Fibroblast of skin of right biceps (primary cell): ENCODE results near the gene ZNF487.
"Not testable (repeated sequence)": the region's sequence is repeated elsewhere in the genome, so short reads cannot be mapped to it uniquely, and the experiment has no call there.

Source experiments
- DNase-seq: peaks from one replicate; pipeline ENCODE4 v3.0.0-alpha.2; 2013

Gene ZNF487

DNA sequence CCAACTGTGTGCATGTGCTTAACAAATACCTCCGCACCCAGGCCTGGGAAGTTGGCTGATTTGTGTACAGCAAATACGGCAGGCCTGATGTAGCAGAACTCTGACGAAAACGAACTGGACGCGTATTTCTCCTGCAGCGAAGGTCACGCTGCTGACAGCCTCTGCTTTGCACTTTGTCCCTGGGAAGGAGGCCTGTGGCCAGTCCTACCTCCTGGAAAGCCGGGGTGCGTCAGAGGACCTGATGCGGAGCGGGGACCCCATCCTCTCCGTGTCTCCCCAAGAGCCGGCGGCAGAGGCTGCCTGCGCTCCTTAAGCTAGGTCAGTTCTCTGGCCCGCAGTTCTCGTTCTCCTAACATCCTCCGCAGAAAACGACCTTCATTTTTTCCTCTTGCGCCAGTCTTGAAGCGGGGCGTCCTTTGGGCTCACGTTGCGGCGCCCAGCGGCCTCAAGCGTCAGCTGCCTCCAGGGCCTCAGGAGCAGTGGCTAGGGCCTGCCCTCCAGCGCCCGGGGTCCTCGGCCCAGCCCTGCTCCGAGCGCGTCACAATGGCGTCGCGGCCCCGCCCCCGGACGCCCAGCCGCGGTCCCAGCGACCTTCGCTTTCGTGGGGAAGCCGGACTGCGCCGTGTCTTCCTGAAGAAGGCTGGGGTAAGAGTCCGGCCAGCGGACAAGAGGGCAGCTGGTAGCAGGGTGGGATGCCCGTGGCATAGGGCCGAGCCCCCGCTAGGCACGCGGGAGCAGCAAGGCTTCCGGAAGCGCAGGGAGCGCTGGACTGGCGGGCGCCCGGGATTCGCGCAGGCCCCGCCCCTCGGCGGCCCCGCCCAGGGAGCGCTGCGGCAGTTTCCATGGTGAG lies at the start of gene ZNF487:
TSS of gene ZNF487 (plus strand) at position 821 of the 850 bp plus-strand sequence. CDS start 38,703 bp downstream, outside the sequence.
- peak; percentile 85 for DNase-seq

DNA sequence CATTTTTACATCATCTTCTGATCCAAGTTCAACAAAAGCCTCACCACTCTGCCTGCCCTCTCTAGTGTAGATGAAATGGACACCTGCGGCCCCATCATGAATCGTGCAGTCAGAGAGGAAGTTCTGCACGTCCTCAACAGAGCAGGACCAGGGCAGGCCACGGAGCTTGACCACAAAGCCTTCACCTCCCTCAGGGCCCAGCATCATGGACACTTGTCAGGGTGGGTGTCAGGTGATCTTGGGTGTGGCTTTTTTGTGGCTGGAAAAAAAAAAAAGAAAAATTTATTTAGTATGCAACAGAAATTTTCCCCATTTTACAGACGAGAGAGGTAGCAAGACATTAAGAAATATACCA lies 49.3 kb upstream of the ZNF487 start:
- DNase-seq = no peak

DNA sequence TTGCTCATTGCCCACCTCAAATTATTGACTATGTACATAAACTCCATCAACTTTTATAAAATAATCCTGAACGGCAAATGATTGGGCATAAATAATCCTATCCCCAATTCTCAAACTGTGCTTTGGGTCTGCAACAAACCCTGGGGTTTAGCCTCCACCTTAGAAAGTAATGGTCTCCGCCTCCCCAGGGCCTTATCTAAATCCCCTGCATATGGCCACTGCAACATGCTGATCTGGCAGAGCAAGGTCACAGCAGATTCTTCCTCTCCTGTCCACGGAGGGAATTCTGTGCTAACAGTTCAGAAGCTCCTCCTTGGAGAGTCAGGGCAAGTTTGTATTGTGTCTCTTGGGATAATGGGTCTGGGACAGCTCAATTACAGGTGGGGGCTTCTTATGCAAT lies 47.0 kb upstream of the ZNF487 start:
- DNase-seq = no peak

DNA sequence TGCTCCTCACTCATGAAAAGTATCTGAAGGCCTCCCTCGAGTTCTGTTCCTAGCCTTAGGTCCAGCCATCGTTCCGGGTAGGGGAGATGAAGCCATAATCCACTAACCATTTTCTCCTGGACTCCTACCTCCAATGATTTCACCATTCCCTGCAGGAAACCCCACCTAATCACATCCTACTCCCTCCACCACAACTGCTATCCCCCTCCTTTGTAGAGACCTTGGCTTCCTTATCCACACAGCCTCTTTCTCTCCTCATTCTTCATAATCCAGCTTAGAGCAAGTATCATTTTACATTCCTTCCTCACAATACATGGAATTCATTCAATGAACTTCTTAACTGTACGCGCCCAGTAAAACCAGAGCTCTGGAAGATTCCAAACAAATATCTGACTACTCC lies 46.6 kb upstream of the ZNF487 start:
- DNase-seq = no peak

DNA sequence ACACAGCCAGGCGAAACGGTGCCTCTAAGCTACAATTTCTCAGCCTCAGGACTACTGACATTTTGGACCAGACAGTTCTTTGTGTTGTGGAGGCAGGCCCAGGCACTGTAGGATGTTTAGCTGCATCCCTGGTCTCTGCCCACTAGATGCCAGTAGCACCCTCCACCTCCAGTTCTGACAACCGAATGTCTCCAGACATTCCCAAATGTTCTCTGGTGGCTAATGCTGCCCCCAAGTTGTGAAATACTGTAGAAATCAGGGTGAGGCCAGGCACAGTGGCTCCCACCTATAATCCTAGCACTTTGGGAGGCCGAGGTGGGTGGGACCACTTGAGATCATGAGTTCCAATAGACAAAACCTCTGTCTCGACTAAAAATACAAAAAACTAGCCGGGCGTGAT lies 46.2 kb upstream of the ZNF487 start:
- peak; percentile 47 for DNase-seq

DNA sequence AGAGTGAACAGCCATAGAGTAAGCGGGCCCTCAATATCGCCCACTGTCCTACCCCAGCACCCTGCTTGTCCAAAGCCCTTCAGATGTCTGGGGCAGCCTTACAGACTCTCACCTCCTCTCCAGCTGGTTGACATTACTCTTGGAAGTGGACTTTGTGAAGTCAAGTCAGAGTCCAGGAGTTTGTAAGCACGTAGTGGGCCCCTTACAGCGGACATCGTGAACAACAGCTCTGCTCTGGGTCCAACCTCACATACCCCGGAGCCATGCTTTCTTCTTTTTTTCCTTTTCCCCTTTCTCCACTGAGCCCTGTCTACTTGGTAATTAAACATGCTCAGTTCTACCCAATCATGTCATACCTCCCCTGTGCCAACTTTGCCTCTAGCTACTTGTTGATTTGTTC lies 45.4 kb upstream of the ZNF487 start:
- no peak for DNase-seq

DNA sequence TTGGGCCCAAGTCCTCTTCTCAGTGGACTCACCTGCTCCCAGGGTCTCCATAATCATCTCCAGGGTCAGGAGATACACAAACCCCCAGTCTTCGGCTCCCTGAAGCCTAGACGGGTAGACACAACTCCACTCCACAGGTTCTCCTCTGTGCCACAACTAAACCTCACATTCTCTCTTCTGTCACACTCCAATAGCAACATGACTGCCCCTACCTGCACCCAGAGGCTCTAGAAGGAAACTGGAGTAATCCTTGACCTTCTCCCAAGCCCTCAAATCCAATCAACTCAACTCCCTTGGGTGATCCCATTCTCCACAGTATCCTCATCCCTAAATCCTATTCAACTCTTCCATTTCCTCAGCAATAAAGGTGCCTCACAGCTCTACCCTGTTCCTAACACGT lies 44.2 kb upstream of the ZNF487 start:
- no peak for DNase-seq

DNA sequence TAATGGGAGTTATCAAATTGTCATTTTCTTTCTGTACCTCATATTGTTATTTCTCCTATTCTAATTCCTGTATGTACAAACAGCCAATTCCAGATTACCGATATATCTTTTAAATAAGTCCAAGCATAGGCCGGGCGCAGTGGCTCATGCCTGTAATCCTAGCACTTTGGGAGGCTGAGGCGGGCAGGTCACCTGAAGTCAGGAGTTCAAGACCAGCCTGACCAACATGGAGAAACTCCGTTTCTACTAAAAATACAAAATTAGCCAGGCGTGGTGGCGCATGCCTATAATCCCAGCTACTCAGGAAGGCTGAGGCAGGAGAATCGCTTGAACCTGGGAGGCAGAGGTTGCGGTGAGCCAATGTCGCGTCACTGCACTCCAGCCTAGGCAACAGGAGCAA lies 43.7 kb upstream of the ZNF487 start:
- not testable (repeated sequence) for DNase-seq

DNA sequence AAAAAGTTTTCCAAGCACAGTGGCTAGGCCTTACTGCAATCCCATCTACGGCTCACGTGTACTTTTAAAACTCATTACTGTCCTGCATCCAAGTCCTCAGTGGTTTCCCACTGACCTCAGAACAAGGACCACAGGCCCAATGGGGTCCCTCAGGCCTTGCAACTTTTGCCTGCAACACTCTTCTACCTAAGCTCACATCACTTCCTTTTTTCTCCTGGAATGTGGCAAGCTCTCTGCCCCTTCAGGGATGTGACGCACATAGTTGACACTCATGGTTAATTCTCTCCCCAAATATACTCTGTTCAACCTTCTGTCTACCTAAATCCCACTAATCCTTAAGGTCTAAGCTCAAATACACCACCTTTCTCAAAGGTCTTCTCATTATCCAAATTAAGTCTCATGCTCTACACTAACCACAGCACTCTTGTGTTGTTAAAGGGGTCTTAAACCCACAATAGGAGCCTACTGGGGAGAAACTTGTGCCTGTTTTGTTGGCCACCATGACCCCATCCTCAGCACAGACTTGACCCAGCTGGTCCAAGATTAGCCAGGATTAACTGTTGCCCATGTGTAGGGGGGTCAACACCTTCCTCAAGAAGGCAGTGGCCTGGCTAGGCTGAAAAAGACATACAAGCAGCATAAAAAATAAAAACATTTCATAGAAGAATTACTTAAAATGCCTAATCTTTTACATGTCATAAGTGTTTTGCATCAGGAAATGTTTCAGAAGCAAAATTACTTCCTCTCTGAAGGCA lies 43.1 kb upstream of the ZNF487 start:
- DNase-seq = no peak

DNA sequence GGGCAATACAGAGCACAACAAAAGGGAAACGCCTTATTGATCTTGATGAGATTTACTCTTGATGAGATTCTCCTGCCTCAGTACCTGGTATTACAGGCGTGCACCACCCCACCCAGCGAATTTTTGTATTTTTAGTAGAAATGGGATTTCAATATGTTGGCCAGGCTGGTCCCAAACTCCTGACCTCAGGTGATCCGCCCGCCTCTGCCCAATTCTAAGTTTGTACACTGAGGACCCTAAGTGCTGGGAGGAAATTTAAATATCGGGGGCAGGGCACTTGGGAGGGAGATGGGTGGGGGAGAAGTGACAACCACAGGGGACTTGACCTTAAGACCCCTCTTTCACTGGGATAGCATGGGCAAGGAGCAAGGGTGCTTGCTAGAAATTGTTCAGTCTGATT lies 42.0 kb upstream of the ZNF487 start:
- DNase-seq = no peak

DNA sequence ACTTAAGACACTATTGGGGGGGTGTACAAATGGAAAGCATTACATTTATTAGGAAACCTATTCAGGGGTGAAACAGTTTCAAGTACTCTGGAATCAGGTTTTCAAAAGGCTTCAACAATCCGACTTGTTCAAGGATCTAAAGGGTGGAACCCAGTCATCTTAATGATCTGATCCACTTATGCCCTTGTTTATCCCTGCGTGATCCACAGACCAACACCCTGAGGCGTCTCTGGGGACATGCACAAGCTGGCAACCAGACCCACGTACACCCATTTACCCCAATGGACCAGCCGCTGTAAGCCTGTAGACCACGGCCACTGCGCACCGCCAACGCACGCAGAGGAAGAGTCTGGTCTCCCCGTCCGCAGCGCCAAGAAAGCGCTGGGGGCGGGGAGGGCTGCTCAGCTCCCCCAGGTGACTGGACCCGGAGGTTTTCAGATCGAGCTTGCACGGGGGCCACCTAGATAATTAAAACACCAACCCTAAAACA lies 41.3 kb upstream of the ZNF487 start:
- DNase-seq = no peak

DNA sequence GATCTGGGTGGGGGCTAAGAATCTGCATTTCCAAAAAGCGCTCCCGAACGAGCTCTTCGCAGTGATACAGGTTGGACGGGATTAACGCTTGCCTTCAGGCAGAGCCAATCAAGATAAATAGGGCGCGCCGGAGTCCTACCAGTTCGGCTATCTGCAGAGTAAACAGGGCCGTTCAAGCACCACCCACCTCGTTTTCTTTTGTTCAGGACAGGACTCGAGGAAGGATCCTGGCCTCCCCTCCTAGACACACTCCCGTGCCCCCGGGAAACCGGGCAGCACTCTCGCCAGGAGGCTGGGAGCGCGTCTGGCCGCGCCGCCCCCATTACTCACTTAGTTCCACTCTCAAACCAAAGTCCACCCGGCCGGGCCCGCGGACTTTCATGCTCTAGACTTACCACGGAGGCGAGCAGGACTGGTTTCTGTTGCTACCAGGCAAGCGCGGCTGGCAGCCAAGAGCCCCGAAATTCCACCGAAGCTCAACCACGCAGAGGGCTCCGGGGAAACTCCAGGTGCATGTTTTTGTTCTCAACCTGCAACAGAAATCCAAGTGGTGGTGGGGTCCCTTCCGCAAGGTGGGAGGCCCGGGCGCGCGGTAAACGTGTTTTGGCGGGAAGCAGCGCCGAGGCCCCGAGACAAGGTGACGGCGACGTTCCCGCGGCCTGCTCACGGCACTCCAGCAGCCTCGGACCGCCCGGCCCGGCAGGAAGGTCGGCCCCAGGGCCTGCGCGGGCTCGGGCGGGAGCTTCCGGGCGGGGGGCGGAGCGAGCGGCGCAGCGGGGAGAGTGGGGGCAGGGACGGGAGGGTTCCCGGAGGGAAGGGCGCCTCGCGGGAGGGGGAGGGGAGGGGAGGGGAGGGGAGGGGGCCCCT lies 40.6 kb upstream of the ZNF487 start:
- peak; percentile 75 for DNase-seq

DNA sequence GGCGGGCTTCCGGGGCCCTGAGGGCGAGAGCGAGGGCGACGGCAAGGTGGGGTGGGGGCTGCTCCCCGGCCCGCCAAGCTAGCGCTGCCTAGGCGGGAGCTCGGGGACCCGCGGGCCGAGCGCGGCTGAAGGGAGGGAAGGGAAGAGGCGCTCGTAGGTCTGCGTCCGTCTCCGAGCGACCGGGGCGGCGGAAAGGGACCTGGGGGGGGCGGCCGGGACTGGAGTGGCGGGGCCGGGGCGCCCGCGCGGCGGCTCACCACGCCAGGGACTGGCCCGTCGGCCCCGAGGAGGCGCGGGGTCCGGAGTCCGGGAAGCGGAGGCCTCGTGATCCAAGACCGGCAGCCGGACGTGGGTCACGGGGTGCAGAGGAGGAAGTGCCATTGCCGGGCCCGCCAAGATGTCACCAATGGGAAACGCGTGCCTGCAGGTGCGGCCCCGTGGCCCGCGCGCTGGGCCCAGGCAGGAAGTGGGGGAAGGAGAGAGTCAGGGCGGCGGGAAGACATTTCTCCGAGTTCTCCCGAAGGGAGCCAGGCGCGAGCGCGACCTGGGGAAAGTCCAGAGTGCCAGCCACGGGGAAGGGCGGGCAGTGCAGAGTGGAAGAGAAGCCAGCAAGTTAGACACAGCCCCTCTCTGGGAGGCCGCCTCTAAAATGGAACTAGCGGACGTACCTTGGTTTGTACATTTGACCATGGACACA lies 39.8 kb upstream of the ZNF487 start:
- DNase-seq = peak; percentile 83

DNA sequence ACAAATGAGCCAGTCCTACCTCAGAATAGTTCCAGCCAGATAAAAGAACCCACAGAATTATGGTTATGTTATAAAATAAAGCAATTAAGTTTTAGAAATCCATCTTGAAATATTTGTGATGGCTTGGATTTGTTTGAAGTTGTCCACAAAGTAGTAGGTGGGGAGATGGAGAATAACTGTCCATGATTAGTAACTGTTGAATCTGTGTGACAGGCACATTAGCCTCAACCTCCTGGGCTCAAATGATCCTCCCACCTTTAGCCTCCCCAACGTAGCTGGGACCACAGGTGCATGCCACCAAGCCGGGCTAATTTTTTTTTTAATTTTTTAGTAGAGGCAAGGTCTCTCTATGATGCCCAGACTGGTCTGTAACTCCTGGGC lies 38.0 kb upstream of the ZNF487 start:
- no peak for DNase-seq

DNA sequence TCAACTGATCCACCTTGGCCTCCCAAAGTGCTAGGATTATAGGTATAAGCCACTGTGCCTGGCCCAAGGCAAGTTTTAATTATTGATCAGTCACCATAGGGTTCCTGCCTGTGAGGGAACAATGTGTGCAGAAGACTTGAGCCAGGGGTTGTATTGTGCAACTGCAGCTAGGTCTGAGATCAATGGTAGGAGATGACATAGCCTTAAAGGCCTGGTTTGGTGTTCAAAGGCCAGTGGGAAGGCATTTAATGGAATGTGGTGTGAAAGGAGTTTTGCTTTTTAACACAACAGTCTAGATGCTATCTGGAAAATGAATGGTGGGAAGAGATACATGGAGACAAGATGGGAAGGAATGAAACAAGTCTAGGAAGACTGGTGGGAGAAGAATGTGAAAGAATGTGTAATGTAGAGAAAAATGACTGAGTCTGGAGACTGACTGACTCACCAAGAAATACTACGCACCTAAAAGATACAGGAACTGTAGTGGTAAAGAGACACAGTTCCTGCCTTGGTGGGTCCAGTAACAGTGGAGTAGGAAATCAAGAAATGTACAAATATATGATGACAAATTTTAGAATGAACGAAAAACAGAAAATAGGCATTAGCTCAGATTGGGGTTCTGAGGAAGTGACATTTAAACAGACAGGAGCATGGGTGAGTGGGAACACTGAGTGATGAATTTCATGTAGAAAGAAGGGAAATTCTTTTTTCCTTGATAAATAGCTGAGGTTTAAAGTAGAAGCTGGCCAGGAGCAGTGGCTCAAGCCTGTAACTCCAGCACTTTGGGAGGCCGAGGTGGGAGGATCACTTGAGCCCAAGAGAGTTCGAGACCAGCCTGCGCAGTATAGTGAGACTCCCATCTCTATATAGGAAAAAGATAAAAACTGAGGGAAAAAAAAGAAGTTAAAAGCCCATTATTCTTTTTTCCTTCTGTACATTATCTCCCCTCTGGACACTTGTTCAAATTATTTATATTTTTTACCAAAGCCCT lies 37.3 kb upstream of the ZNF487 start:
- DNase-seq = peak; percentile 75

DNA sequence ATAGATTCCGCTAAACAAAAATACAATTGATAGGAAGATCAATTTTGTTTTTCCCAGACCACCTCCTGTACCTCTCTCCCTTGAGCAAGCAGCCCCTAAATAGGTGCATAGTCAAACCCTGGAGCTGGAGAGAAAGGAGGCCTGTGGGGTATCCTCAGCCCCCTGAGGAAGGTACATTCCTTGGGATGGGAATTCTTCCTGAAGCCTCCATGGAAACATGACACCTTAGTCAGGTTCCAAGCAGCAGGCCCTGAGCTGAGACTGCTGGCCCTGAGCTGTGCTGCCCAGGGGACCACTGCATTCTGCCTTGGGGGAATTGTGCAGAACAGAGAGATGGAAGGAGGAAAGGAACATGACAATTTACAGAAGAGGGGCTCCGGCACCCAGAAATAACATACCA lies 35.3 kb upstream of the ZNF487 start:
- DNase-seq = no peak

DNA sequence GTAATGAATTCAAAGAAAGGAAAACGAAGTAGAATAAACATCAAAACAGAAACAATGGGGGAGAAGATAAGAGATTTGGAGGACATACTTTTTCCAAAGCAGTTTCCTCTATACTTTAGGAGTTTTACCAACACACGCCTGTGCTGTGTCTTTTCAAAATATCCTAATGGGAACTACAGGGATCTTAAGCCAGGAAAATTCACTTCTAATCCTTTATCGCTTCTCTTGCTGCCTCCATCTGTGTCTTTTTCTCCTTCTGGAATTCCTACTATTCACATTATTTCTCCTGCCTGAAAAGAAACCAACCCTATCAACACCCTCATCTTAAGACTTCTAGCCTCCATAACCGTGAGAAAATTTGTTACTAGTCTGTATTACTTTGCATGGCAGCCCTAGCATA lies 34.7 kb upstream of the ZNF487 start:
- no peak for DNase-seq

DNA sequence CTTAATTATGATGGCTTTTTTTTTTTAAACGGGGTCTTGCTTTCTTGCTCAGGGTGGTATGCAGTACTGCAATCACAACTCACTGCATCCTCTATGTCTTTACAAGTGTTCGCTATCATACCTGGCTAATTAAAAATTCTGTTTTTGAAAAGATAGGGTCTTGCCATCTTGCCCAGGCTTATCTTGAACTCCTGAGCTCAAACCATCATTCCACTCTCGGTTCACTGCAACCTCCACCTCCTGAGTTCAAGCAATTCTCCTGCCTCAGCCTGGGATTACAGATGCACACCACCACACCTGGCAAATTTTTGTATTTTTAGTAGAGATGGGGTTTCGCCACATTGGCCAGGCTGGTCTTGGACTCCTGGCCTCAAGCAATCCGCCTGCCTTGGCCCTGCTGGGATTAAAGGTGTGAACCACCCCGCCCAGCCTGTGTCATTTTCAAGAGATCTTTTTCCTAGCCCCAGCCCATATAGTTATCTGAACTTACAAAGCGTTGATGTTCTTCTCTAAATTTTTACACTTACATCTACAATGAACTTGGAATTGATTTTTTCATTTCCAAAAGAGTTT lies 33.9 kb upstream of the ZNF487 start:
- no peak for DNase-seq

DNA sequence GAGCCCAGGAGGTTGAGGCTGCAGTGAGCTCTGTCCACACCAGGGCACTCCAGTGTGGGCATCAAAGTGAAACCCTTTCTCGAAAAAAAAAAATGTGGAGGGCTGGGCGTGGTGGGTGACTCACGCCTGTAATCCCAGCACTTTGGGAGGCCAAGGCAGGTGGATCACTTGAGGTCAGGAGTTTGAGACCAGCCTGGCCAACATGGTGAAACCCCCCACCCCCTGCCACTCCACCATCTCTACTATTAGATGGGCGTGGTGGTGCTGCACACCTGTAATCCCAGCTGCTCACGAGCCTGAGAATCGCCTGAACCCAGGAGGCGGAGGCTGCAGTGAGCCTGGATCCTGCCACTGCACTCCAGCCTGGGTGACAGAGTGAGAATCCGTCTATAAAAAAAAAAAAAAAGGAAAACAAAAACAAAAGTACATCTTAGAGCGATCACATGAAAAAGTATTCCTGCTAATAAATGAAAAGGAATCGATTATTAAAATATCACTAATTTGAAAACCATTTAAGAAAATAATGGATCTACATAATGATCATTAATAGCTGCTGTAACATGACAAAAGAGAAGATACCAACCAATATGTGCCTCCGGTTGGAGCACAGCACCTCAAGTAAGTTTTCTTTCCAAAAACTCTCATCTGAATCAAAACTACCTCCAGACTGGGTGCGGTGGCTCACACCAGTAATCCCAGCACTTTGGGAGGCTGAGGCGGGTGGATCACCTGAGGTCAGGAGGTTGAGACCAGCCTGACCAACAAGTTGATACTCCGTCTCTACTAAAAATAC lies 32.8 kb upstream of the ZNF487 start:
- no peak for DNase-seq

DNA sequence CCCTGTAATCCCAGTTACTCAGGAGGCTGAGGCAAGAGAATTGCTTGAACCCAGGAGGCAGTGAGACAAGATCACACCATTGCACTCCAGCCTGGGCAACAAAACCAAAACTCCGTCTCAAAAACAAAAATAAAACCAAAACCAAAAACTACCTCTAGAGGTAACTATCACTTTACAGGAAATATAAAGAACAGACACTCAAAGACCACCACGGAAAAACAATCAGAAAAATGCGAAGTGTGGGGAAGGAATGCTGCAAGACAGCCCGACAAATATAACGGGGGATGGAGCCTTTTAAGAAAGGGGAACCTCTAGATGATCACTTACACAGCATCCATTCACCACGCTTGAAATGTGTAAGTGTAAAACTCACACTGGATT lies 32.2 kb upstream of the ZNF487 start:
- no peak for DNase-seq
